GM23248 (cell line): Measurements from ENCODE around the gene PI4KA. TPM values are rescaled to one million over a fixed set of nuclear protein-coding genes. Genes with fewer than 3 reads are reported as not detected.
"Not testable (repeated sequence)": the region's sequence is repeated elsewhere in the genome, so short reads cannot be mapped to it uniquely, and the experiment has no call there.

Experiments used
- DNase-seq: peaks from one replicate; pipeline ENCODE4 v3.0.0-alpha.2; 2015
- H2AFZ ChIP-seq: fragments of 200-600 bp; sonication (generic); 2 replicates; pipeline ENCODE4 v1.6.1; 2016; ENCODE audit warnings: antibody characterized with exemption
- H3F3A ChIP-seq: fragments of 200-600 bp; sonication (generic); 2 replicates; pipeline ENCODE4 v1.6.1; 2016; ENCODE audit warnings: mild to moderate bottlenecking, antibody characterized with exemption, mixed run types; ENCODE audit not compliant: insufficient read depth
- H3K27ac ChIP-seq: fragments of 200-600 bp; sonication (generic); 2 replicates; pipeline ENCODE4 v1.5.1; 2016; ENCODE audit warnings: mild to moderate bottlenecking
- H3K27me3 ChIP-seq: fragments of 200-600 bp; sonication (generic); replicated peaks from 2 replicates; pipeline ENCODE4 v1.6.1; 2016; ENCODE audit warnings: mild to moderate bottlenecking; ENCODE audit not compliant: insufficient read depth
- H3K36me3 ChIP-seq: fragments of 200-600 bp; sonication (generic); 2 replicates; pipeline ENCODE4 v1.6.1; 2016; ENCODE audit warnings: low read depth, mild to moderate bottlenecking
- H3K4me1 ChIP-seq: fragments of 200-600 bp; sonication (generic); 2 replicates; pipeline ENCODE4 v1.6.1; 2016; ENCODE audit warnings: mild to moderate bottlenecking; ENCODE audit not compliant: insufficient read depth
- H3K4me2 ChIP-seq: fragments of 200-600 bp; sonication (generic); one replicate; pipeline ENCODE4 v1.6.1; 2016; ENCODE audit warnings: mild to moderate bottlenecking; ENCODE audit not compliant: unreplicated experiment
- H3K4me3 ChIP-seq: fragments of 200-600 bp; sonication (generic); 2 replicates; pipeline ENCODE4 v1.5.1; 2016; ENCODE audit warnings: mild to moderate bottlenecking
- H3K79me2 ChIP-seq: fragments of 200-600 bp; sonication (generic); 2 replicates; pipeline ENCODE4 v1.6.1; 2016; ENCODE audit warnings: mild to moderate bottlenecking; ENCODE audit not compliant: insufficient read depth
- H3K9ac ChIP-seq: fragments of 200-600 bp; sonication (generic); 2 replicates; pipeline ENCODE4 v1.6.1; 2016; ENCODE audit warnings: mild to moderate bottlenecking
- H3K9me2 ChIP-seq: fragments of 200-600 bp; sonication (generic); 2 replicates; pipeline ENCODE4 v1.6.1; 2016; ENCODE audit warnings: mixed run types, mild to moderate bottlenecking, moderate library complexity; ENCODE audit not compliant: insufficient read depth
- H3K9me3 ChIP-seq: fragments of 200-600 bp; sonication (generic); one replicate; pipeline ENCODE4 v1.6.1; 2017; ENCODE audit warnings: low read depth
- H4K20me1 ChIP-seq: fragments of 200-600 bp; sonication (generic); 2 replicates; pipeline ENCODE4 v1.6.0; 2016; ENCODE audit not compliant: insufficient read depth
- EZH2 ChIP-seq: fragments of 200-600 bp; sonication (generic); IDR thresholded peaks from 2 replicates; pipeline ENCODE4 v1.6.1; 2018; ENCODE audit warnings: antibody characterized with exemption, mild to moderate bottlenecking; ENCODE audit not compliant: insufficient read depth, poor library complexity, severe bottlenecking
- EZH2phosphoT487 ChIP-seq: fragments of 200-600 bp; sonication (generic); IDR thresholded peaks from 2 replicates; pipeline ENCODE4 v1.6.1; 2018; ENCODE audit warnings: antibody characterized with exemption, moderate library complexity, mild to moderate bottlenecking, low read depth; ENCODE audit not compliant: insufficient read depth
- WGBS, 2 experiments: methylation state at CpG; one replicate each; pipeline ENCODE4 v1.1.6; 2015 to 2017; ENCODE audit warnings: low lambda C conversion rate in 2 of 2, low coverage in 1 of 2; ENCODE audit errors: missing lambda C conversion rate in 2 of 2; 5-methylcytosine and 5-hydroxymethylcytosine counted together
- in situ Hi-C: fragments of 300-500 bp; cut with MboI; formaldehyde crosslinking; loops from 2 replicates; pipeline ENCODE4 v1.15.0; 2020
- polyA plus RNA-seq: library from polyadenylated mRNA; unstranded; fragments of >200 nt; fragmentation: Nextera tagmentation; extraction: Ambion mirVana; gene quantifications from 2 replicates; pipeline ENCODE4 v1.2.1, GENCODE V29; 2016
- total RNA-seq: library from RNA; depleted of rRNA; stranded (reverse); fragments of >200 nt; shearing (Covaris generic); gene quantifications from 2 replicates; pipeline ENCODE4 v1.2.3, GENCODE V29; 2014

The PI4KA gene
- total and polyA plus RNA-seq, 2 experiments from 2014 or later, result 31.1 to 34.5 TPM

- no peak within 1 kb of the TSS for H3K9ac ChIP-seq
- TF ChIP-seq EZH2 (no peak), EZH2phosphoT487 (no peak)
- in situ Hi-C loops, result no loop called here
- WGBS, 2 experiments, result 97% methylated on average over 4 of the region's 4 CpGs
- H3K4me3 ChIP-seq, result no peak within 1 kb of the TSS
- H2AFZ ChIP-seq, result no peak within 1 kb of the TSS
- H3F3A ChIP-seq, result 0 out of 2 replicates have a peak, but pooled peaks cover 15% of the 10 kb centered on the region
- 0 out of 2 replicates have a peak, but pooled peaks cover 3% of the 10 kb centered on the region for H3K36me3 ChIP-seq
- H3K9me2 ChIP-seq, result no peaks in the 10 kb centered on the region
- peaks cover 13% of the 10 kb centered on the region for H3K4me1 ChIP-seq
- H3K27me3 ChIP-seq, result no peaks in the 10 kb centered on the region
- H3K79me2 ChIP-seq, result no peaks in the 10 kb centered on the region
- H3K4me2 ChIP-seq, result no peak within 1 kb of the TSS
- no peaks in the 10 kb centered on the region for H4K20me1 ChIP-seq
- DNase-seq, result no peak
- no peaks in the 10 kb centered on the region for H3K9me3 ChIP-seq
- no peak within 1 kb of the TSS for H3K27ac ChIP-seq
Observed at GRCh38 chr22:20773793-20774212, 84.8 kb downstream of the PI4KA start, which contains the start of gene SERPIND1. SERPIND1 (plus strand) TSS chr22:20774113; CDS start chr22:20779313, 5,200 bp downstream.

DNA sequence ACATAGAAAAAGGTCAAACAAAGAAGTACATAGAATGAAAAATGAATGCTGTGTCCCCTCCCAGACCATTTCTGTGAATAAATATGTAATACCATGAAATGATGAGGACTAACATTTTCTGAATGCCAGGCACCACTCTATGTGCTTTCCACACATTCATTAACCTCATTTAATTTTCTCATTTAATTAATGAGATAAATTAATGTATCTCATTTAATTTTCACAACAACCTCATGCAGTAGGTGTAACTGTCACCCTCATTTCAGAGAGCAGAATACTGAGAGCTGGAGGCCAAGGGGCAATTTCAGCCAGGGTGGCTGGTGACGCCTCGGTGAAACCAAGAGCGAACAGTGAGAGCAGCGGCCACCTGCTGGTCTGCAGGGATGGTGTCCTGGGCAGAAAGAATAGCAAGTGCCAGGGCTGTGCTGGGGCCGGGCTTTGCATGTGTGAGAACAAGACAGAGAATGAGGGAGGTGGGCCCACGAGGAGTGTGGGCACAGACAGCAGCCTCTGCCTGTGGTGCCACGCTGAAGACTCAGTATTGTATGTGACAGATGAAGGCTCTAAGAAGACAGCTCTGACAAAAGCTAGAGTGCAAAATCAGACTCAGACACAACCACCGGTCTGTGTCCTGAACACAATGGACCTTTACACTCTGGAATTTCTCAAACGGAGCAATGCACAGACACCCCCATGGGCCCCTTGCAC, 86.5 kb downstream of the PI4KA start:
- no peak for TF ChIP-seq EZH2phosphoT487
- no peak for TF ChIP-seq EZH2
- in situ Hi-C loops, result no loop called here

GRCh38 chr22:20769496-20769826, 89.2 kb downstream of the PI4KA start:
- H3K9me2 ChIP-seq, H3K4me3 ChIP-seq, H3K79me2 ChIP-seq, H2AFZ ChIP-seq, H3K27me3 ChIP-seq, H3K36me3 ChIP-seq, H3F3A ChIP-seq, in situ Hi-C loops, H4K20me1 ChIP-seq, H3K4me1 ChIP-seq, H3K9me3 ChIP-seq, DNase-seq, H3K27ac ChIP-seq, H3K9ac ChIP-seq, H3K4me2 ChIP-seq: not testable (repeated sequence)
- 88 to 95% methylated on average over 8 to 9 of the region's 9 CpGs for WGBS, 2 experiments

More for the DNA sequence above, 86.5 kb downstream of the PI4KA start:
- Histone ChIP-seq H3F3A (no peaks in the 10 kb centered on the region), H3K4me2 (no peak overlapping the region), H3K9me3 (no peaks in the 10 kb centered on the region), H3K4me1 (no peaks in the 10 kb centered on the region), H3K9me2 (no peaks in the 10 kb centered on the region), H3K9ac (no peak overlapping the region), H3K4me3 (no peak overlapping the region), H4K20me1 (no peaks in the 10 kb centered on the region), H3K79me2 (no peaks in the 10 kb centered on the region), H2AFZ (no peak overlapping the region), H3K27ac (no peak overlapping the region), H3K27me3 (no peaks in the 10 kb centered on the region), H3K36me3 (0 out of 2 replicates have a peak, but pooled peaks cover 3% of the 10 kb centered on the region)
- 88% methylated on average over 9 of the region's 9 CpGs for WGBS, 2 experiments
- DNase-seq, result no peak

- Histone ChIP-seq H3K27ac (no peak overlapping the region), H3K4me1 (peaks cover 6% of the 10 kb centered on the region), H3K27me3 (no peaks in the 10 kb centered on the region), H3K9me2 (no peaks in the 10 kb centered on the region), H3K9me3 (no peaks in the 10 kb centered on the region), H3F3A (no peaks in the 10 kb centered on the region), H3K4me3 (no peak overlapping the region), H3K4me2 (no peak overlapping the region), H4K20me1 (no peaks in the 10 kb centered on the region), H2AFZ (no peak overlapping the region), H3K36me3 (peaks cover 8% of the 10 kb centered on the region; the same call in 1 of the 2 replicates), H3K9ac (no peak overlapping the region), H3K79me2 (no peaks in the 10 kb centered on the region)
- TF ChIP-seq EZH2phosphoT487, result no peak
- TF ChIP-seq EZH2, result no peak
- 95 to 96% methylated on average over 6 to 7 of the region's 7 CpGs for WGBS, 2 experiments
- in situ Hi-C loops, result no loop called here
- DNase-seq, result no peak
Observed at GRCh38 chr22:20766530-20766929, 92.1 kb downstream of the PI4KA start.

GRCh38 chr22:20765938-20766337, 92.7 kb downstream of the PI4KA start:
- no peak overlapping the region for H2AFZ ChIP-seq
- H3K9me2 ChIP-seq, result no peaks in the 10 kb centered on the region
- no peaks in the 10 kb centered on the region for H4K20me1 ChIP-seq
- TF ChIP-seq EZH2, result no peak
- TF ChIP-seq EZH2phosphoT487, result no peak
- H3K27me3 ChIP-seq, result no peaks in the 10 kb centered on the region
- no peak for DNase-seq
- H3K4me1 ChIP-seq, result peaks cover 9% of the 10 kb centered on the region
- WGBS, 2 experiments, result 98 to 100% methylated on average over 2 of the region's 2 CpGs
- H3K4me3 ChIP-seq, result no peak overlapping the region
- H3K36me3 ChIP-seq, result peaks cover 8% of the 10 kb centered on the region; the same call in 1 of the 2 replicates
- no peaks in the 10 kb centered on the region for H3K9me3 ChIP-seq
- H3K9ac ChIP-seq, result no peak overlapping the region
- no peaks in the 10 kb centered on the region for H3K79me2 ChIP-seq
- in situ Hi-C loops, result no loop called here
- no peaks in the 10 kb centered on the region for H3F3A ChIP-seq
- H3K4me2 ChIP-seq, result no peak overlapping the region
- H3K27ac ChIP-seq, result no peak overlapping the region
